IMR-90 (cell line): ENCODE results near the gene TPPP.

ENCODE experiments used
- CEBPB ChIP-seq: IDR thresholded peaks from 2 replicates; pipeline ENCODE4 v1.6.1; 2012; ENCODE audit warnings: low read depth, low read length, improper control_type of control experiment
- MAZ ChIP-seq: IDR thresholded peaks from 2 replicates; pipeline ENCODE4 v1.6.1; 2012; ENCODE audit warnings: low read depth, mild to moderate bottlenecking, low read length, improper control_type of control experiment, moderate library complexity, borderline replicate concordance
- POLR2A ChIP-seq: IDR thresholded peaks from 2 replicates; pipeline ENCODE4 v1.6.1; 2012; ENCODE audit warnings: mild to moderate bottlenecking, low read depth, low read length
- RAD21 ChIP-seq: IDR thresholded peaks from 2 replicates; pipeline ENCODE4 v1.6.1; 2012; ENCODE audit warnings: low read length, improper control_type of control experiment
- RCOR1 ChIP-seq: IDR thresholded peaks from 2 replicates; pipeline ENCODE4 v1.6.1; 2012; ENCODE audit warnings: mild to moderate bottlenecking, low read length, improper control_type of control experiment; ENCODE audit not compliant: insufficient replicate concordance
- RFX5 ChIP-seq: IDR thresholded peaks from 2 replicates; pipeline ENCODE4 v1.8.0; 2012; ENCODE audit warnings: low read depth, mild to moderate bottlenecking, low read length, moderate library complexity
- SMC3 ChIP-seq: fragments of 150-350 bp; IDR thresholded peaks from 2 replicates; pipeline ENCODE4 v1.6.1; 2016; ENCODE audit warnings: low read depth, mild to moderate bottlenecking, antibody characterized with exemption, low read length, moderate library complexity
- TF ChIP-seq, protein P1 (sequence below): conservative IDR thresholded peaks from 2 replicates; pipeline ENCODE4 v1.5.1; 2012; ENCODE audit warnings: mild to moderate bottlenecking, low read depth, low read length, improper control_type of control experiment
- TF ChIP-seq, protein P2 (sequence below): fragments of 150-350 bp; IDR thresholded peaks from 2 replicates; pipeline ENCODE4 v1.6.1; 2016; ENCODE audit warnings: low read depth, mild to moderate bottlenecking, low read length, moderate library complexity, borderline replicate concordance
- TF ChIP-seq, protein P3 (sequence below): fragments of 150-350 bp; IDR thresholded peaks from 2 replicates; pipeline ENCODE4 v1.6.1; 2017; ENCODE audit warnings: mild to moderate bottlenecking, antibody characterized with exemption, low read length, low read depth

- no peak for TF ChIP-seq RFX5
- no peak for TF ChIP-seq POLR2A
- TF ChIP-seq SMC3: no peak
- TF ChIP-seq, protein P1, sequence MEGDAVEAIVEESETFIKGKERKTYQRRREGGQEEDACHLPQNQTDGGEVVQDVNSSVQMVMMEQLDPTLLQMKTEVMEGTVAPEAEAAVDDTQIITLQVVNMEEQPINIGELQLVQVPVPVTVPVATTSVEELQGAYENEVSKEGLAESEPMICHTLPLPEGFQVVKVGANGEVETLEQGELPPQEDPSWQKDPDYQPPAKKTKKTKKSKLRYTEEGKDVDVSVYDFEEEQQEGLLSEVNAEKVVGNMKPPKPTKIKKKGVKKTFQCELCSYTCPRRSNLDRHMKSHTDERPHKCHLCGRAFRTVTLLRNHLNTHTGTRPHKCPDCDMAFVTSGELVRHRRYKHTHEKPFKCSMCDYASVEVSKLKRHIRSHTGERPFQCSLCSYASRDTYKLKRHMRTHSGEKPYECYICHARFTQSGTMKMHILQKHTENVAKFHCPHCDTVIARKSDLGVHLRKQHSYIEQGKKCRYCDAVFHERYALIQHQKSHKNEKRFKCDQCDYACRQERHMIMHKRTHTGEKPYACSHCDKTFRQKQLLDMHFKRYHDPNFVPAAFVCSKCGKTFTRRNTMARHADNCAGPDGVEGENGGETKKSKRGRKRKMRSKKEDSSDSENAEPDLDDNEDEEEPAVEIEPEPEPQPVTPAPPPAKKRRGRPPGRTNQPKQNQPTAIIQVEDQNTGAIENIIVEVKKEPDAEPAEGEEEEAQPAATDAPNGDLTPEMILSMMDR: no peak
- no peak for TF ChIP-seq RAD21
- TF ChIP-seq, protein P2, sequence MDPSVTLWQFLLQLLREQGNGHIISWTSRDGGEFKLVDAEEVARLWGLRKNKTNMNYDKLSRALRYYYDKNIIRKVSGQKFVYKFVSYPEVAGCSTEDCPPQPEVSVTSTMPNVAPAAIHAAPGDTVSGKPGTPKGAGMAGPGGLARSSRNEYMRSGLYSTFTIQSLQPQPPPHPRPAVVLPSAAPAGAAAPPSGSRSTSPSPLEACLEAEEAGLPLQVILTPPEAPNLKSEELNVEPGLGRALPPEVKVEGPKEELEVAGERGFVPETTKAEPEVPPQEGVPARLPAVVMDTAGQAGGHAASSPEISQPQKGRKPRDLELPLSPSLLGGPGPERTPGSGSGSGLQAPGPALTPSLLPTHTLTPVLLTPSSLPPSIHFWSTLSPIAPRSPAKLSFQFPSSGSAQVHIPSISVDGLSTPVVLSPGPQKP: no peak
- TF ChIP-seq RCOR1: no peak
- TF ChIP-seq, protein P3, sequence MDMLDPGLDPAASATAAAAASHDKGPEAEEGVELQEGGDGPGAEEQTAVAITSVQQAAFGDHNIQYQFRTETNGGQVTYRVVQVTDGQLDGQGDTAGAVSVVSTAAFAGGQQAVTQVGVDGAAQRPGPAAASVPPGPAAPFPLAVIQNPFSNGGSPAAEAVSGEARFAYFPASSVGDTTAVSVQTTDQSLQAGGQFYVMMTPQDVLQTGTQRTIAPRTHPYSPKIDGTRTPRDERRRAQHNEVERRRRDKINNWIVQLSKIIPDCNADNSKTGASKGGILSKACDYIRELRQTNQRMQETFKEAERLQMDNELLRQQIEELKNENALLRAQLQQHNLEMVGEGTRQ: no peak
- no peak for TF ChIP-seq MAZ
- no peak for TF ChIP-seq CEBPB
Measured at GRCh38 chr5:619444-619843, 73.7 kb downstream of the TPPP start.
